GM19328 (cell line): ENCODE results near the gene ERICH3.

Experiments
- ATAC-seq: cut with Tn5 transposase; IDR thresholded peaks from one replicate; pipeline ENCODE4 v1.9.1; 2021; ENCODE audit warnings: mild to moderate bottlenecking, moderate library complexity; ENCODE audit not compliant: unreplicated experiment

ERICH3 gene

DNA sequence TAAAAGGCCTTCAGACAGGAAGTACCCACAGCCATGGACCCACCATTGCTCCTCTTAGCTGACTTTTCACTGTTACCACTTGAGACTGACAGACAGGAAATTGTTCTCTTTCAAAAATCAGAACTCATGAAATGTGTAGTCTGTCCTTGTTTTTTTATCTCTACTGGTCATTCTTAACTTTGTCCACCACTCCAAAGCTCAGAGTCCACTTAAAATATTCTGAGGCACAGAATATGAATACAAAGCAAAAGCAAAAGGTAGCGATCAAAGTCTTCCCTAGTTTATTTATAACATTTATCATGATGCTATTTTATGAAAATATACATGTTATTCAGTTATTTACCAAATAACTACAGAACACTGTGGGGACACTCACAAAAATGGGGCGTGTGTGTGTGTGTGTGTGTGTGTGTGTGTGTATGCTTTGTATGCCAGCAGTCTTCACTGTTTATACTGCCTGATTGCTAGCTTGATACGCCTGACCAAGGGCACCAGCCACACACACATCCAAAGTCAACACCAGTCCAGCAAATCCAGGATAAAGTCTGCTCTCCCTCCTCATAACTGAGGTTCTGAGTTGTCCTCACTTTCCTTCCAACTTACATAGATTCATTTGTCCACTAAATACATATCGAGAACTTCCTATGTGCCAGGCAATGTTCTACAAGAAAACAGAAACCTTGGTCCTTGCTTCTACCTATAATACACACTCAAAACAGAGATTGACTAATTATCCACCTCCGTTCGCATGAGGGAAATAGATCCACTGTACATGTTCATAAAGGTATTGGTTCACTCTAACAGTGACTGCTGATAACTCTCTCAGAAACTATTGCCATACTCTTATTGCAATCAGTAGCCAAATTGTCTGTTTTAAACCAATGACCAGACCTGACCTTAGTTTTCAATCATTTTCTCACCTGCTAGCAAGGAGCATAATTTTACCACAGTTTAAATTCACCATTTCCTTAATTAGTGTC, 79.4 kb downstream of the ERICH3 start:
- no peak for ATAC-seq

- no peak for ATAC-seq
Observed at GRCh38 chr1:74592580-74593355, 80.8 kb downstream of the ERICH3 start.

- ATAC-seq, result no peak
Observed at GRCh38 chr1:74591949-74592348, 81.6 kb downstream of the ERICH3 start.

DNA sequence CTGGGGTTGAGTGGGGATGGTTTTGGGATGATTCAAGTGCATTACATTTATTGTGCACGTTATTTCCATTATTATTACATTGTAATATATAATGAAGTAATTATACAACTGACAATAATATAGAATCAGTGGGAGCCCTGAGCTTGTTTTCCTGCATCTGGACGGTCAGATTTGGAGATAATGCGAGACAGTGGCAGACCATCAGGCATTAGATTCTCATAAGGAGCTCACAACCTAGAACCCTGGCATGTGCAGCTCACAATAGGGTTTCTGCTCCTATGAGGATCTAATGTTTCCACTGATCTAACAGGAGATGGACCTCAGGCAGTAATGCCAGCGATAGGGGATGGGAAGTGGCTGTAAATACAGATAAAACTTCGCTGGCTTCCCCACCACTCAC, 83.3 kb downstream of the ERICH3 start:
- no peak for ATAC-seq

DNA sequence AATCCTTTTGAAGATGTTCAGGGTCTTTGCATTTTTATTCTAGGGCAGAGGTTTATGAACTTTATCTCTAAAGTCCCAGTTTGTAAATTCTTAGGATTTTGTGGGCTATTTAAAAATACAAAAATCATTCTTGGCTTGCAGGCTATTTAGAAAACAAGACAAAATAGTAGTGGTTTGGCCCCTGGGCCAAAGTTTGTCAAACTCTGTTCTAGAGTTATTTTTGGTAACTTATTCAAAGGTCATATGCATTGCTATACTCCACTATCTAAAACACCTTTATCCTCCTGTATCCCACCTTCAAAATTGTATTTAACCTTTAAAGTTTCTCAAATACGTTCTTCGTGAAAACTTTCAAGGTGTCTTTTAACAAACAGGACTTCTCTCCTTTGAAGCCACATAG, 85.7 kb downstream of the ERICH3 start:
- no peak for ATAC-seq

- no peak for ATAC-seq
Observed at GRCh38 chr1:74586253-74586897, 87.2 kb downstream of the ERICH3 start.

DNA sequence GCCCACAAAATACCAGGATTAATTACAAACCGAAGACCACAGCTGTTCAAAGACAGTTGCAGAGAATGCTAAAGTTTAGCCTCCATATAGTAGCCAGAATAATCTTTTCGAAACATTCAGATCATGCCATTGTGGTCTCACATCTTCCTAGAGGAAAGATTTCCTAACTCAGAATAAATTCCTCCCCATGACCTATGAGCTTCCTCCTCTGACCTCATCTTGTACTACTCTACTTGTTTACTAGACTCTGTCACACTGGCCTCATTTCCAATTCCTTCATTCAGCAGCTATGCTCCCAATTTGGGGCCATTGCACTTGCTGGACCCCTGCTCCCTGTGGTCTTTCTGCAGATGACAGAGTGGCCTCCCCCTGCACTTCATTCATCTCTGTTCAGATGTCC, 89.4 kb downstream of the ERICH3 start:
- no peak for ATAC-seq

- ATAC-seq, result no peak
Observed at GRCh38 chr1:74583397-74583796, 90.2 kb downstream of the ERICH3 start.

- ATAC-seq, result peak; percentile 95
Observed at GRCh38 chr1:74579425-74579824, 94.2 kb downstream of the ERICH3 start.

GRCh38 chr1:74578101-74578500, 95.5 kb downstream of the ERICH3 start:
- ATAC-seq, result no peak

GRCh38 chr1:74571891-74572290, 101.7 kb downstream of the ERICH3 start:
- no peak for ATAC-seq

- ATAC-seq, result no peak
Observed at GRCh38 chr1:74571493-74571800, 102.1 kb downstream of the ERICH3 start.

DNA sequence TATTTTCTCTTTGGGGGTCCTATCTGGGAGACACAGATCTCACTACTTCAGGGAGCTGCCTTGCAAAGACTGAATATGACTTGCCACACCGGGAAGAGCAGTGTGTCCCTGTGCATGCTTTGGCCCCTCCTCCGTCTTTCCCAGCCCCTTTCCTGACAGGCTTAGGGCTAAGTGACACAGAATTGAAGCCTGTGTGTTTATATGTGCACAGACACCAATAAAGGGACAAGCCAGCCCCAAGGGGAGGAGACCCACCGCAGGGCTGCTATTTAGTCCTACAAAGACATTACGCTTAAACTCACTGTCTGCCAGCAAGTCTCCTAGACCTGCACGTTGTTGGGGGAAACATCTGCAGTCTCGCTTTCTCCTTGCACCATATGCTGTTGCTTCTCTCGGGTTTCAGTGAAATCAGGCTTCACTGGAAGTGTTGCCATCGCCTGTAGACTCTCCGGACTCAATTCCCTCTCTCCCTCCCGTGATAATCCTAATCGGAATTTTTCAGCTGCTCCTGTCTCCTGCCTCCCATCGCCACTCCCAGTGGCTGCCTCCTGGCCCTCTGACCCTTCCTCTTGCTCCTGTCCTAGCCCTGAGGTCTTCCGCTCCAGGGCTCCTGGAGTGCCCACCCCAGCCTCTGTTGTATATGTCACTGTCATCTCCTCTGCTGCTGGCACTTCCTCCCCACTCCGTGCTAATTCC, 102.6 kb downstream of the ERICH3 start:
- ATAC-seq, result no peak

GRCh38 chr1:74549932-74550331, 123.7 kb downstream of the ERICH3 start:
- no peak for ATAC-seq

GRCh38 chr1:74548961-74549750, 124.4 kb downstream of the ERICH3 start:
- ATAC-seq, result no peak

DNA sequence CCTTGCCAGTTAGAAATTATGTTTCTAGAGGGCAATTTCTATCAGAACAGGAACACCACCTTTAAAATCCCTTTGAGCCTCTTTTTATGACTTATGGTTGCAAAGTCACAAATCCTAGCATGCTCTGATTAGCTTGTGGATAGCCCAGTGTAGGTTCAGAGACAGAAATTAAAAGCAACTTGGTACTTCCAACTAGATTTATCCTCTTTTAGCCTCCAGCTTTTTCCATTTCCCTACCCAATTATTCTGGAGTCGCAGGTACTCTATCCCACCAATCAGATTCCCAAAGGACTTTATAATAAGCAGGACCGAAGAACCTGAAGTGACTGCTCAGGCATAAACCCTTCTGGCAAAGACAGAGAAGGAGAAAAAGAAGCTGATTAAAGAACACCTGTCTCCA, 127.8 kb downstream of the ERICH3 start:
- no peak for ATAC-seq

DNA sequence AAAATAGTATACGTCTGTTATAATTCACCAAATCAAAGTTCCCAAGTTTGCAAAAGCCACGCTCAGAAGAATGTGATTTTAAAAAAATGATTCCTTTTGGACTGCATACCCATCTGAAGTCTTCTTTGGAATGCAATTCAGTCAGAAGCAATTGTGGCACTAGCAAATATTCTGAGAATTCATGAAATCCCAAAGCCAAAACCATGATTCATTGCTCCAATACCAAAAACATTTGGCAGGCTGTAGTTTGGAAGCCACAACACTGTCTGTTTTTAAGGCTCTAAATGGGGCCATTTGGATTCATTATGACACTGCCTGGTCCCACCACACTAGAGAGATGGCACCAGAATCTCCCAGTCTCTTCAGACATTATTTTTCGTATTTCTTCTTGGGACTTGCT, 139.4 kb downstream of the ERICH3 start:
- no peak for ATAC-seq

DNA sequence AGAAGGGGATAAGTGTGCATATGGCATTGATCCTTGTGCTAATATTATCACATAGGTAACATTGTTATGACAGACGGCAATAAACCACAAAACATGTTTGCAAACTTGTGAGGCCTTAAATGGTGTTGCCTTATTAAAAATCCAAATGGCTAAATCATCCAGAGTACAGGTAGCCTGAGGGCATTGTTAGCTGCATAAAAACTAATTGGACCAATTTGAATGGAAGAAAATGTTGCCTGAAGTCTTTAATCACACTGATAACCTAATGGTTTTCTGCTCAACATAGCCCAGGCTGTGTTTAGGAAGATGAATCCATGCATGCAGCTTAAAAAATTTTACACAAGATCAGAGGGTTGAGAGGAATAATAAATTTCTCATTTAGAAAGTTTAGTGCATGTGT, 141.8 kb downstream of the ERICH3 start:
- ATAC-seq, result no peak

- ATAC-seq, result no peak
Observed at GRCh38 chr1:74530892-74531291, 142.7 kb downstream of the ERICH3 start.

DNA sequence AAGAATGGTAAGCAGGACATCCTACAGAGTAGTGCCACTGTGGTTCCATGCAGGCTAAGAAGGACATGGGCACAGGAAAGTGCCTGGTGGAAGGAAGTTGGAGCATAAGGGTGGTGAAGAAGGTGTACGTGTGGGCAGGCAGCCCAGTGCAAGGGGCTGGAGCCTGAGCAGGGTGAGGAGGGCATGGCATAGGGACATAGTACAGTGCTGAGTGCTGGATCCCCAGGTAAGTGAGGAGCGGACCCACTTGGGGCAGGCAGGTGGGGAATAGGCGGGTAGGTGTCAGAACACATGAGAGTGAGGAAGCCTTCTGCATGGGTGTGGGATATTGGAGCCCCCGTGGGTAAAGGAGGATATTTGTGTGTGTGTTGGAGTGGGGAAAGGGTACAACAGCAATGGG, 145.5 kb downstream of the ERICH3 start:
- no peak for ATAC-seq
